MM.1S (cell line): ENCODE measurements around the gene ATP6AP1.

Source experiments
- EZH2 ChIP-seq: fragments of 300-600 bp; sonication (generic); optimal IDR thresholded peaks from 2 replicates; pipeline ENCODE3; 2017; ENCODE audit warnings: low read depth, mild to moderate bottlenecking, antibody characterized with exemption, low read length, mixed read lengths
- EZH2phosphoT487 ChIP-seq: fragments of 300-600 bp; sonication (generic); IDR thresholded peaks from 2 replicates; pipeline ENCODE4 v1.6.1; 2018; ENCODE audit warnings: antibody characterized with exemption, low read length
- TF ChIP-seq, protein P1 (sequence below): fragments of 300-600 bp; sonication (generic); IDR thresholded peaks from 2 replicates; pipeline ENCODE4 v1.5.1; 2016; ENCODE audit warnings: antibody characterized with exemption, low read length, mixed read lengths

- TF ChIP-seq, protein P1, sequence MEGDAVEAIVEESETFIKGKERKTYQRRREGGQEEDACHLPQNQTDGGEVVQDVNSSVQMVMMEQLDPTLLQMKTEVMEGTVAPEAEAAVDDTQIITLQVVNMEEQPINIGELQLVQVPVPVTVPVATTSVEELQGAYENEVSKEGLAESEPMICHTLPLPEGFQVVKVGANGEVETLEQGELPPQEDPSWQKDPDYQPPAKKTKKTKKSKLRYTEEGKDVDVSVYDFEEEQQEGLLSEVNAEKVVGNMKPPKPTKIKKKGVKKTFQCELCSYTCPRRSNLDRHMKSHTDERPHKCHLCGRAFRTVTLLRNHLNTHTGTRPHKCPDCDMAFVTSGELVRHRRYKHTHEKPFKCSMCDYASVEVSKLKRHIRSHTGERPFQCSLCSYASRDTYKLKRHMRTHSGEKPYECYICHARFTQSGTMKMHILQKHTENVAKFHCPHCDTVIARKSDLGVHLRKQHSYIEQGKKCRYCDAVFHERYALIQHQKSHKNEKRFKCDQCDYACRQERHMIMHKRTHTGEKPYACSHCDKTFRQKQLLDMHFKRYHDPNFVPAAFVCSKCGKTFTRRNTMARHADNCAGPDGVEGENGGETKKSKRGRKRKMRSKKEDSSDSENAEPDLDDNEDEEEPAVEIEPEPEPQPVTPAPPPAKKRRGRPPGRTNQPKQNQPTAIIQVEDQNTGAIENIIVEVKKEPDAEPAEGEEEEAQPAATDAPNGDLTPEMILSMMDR: no peak
- TF ChIP-seq EZH2: no peak
- no peak for TF ChIP-seq EZH2phosphoT487
Observed at GRCh38 chrX:154436374-154436982, 8.0 kb downstream of the ATP6AP1 start.
